HCEC 1CT (cell line): Measurements from ENCODE around the gene SHANK2.
A peak's percentile ranks its signal among the peaks of the same experiment; 100 is the strongest.

Experiments used
- DNase-seq: peaks from one replicate; pipeline ENCODE4 v3.0.0-alpha.2; 2017

The SHANK2 gene

GRCh38 chr11:71268706-71269321, 16.4 kb upstream of the SHANK2 start:
- no peak for DNase-seq

- DNase-seq, result no peak
Observed at GRCh38 chr11:71267807-71268421, 15.5 kb upstream of the SHANK2 start.

GRCh38 chr11:71266114-71266833, 13.9 kb upstream of the SHANK2 start:
- no peak for DNase-seq

- no peak for DNase-seq
Observed at GRCh38 chr11:71265559-71266092, 13.2 kb upstream of the SHANK2 start.

DNA sequence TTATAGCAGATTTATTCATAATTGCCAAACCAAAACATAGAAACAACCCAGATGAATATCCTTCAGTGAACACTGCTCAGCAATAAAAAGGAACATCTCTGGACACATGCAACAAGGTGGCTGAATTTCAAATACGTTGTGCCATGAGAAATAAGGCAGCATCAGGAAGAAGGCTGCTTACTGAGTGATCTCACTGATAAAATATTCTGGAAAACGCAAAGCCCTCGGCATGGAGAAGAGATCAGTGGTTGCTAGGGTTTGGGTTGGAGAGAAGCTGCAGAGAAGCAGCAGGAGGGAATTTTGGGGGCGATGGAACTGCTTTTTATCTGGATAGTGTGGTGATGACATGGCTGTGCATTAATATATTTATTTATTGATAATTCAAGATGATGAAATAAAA, 11.0 kb upstream of the SHANK2 start:
- DNase-seq, result peak; percentile 20

GRCh38 chr11:71255800-71256479, 3.6 kb upstream of the SHANK2 start:
- no peak for DNase-seq

DNA sequence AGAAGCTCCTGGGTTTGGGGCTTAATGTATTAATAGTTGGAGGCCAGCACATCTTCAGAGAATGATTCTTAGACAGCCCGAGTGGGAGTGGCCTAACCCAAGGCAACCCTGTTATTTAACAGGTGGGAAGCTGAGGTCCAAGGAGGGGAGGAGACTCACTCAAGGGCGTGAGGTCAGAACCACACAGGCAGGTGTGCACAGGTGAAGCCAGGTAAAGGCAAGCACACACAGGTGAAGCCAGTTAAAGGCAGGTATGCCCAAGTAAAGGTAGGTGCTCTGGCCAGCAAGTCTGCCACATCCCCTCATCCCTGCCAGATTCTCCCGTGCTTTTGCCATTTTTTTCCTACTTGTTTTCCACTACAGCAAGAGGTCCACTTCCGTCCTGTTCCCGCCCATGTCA, 2.9 kb upstream of the SHANK2 start:
- no peak for DNase-seq

DNA sequence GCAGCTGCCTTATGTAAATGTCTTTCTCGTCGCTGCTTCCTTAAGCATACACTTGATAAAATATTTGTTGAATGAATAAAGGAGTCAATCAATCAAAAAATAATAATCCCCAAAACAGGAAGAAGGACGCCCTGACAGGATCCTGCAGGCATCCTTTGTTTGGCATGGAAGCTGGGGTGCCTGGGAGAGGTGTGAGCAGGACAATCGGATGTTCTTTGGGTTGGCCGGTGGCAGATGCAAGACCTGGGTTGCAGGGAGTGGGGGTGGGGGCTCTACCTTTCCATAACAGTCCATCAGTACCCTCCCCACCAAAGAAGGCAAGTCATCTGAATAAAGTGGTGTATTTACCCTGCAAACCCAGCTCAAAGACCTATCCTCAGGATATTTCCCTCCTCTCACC, 1.4 kb upstream of the SHANK2 start:
- no peak for DNase-seq

DNA sequence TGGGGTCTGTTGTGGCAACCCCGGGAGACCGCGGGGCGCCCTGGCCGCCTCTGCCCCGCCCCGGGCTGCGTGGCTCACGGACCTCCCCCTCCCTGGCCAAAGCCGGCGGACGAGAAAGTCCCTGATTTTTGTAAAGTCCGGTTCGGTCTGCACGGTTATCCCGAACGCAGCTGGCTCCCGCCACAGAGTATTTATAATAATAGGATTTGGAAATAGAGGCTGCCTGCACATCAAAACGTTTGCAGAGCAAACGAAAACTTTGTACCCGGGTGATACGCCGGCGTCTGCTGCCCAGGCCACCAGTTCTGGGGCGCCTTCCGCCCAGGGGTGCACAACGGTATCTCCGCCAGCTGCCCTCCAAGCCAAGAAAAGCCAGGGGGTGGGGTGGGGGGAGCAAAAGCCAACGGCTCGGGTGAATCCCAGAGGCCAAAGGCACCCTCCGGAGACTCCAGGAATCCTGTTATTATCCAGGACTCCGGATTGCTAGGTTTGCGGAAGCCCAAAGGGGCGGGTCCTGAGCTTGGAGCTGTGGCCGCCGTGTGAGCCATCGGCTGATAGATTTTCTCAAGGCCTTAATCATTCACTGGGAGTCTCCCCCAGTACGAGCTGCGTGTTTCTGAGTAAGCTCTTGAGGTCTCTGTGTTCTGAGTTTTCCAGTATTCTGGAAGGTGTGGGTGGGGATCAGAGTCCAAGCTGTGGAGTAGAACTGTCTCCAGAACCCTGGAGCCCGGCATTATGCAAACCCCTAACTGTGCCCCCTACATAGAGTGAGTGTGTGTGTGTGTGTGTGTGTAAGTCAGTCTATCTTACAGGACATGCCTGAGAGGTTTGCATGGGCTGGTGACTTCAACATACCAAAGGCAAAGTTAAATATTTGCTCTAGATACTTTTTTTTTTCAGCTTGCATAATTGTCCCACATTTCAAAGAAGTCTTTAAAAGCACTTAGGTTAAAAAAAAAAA, 673 bp upstream of the SHANK2 start:
- peak; percentile 70 for DNase-seq

GRCh38 chr11:71251761-71252268, 562 bp downstream of the SHANK2 start:
- no peak for DNase-seq

DNA sequence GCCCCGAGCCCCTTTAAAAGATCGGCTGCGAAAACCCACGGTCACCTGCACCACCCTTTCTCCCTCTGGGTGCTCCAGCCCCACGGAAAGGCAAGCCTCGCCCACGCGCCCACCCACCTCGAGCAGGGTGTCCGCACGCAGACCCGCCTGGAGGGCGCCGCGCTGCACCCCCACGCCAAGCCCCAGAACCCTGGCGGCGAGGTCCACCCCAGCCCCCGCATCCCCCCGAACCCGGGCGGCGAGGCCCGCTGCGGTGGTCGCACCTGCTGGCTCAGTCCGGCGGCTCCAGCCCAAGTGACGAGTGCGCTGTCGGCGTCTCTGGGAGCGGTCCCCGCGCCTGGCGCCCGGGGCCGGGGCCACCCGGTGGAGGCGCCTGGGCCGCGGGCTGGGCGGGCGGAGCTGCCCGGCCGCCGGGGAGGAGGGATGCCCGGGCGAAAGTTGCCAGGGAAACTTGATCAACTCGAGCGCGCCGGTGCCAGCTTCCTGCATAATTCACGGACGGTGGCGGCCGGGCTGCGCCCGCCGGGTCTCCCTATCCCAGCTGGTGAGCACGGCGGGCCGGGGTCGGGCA, 1.1 kb downstream of the SHANK2 start:
- no peak for DNase-seq

GRCh38 chr11:71250523-71251150, 1.7 kb downstream of the SHANK2 start:
- DNase-seq, result no peak

DNA sequence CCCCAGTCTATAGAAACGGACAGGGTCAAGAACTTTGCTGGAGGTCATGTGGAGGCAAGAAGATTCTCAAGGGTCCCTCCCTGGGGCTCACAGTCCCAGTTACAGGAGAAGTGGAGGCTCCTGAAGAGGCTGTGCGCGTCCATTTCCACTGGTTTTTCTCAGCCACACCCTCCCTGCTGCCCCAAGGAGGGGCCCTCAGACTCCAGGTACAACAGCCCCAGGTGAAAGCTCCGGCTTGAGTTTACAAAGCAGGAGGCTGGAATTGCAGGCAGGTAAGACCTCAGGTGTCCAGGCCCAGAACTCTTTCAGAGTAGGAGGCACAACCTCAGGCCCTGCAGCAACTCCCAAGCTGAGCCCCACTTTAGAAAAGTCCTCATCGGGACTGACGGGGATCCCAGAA, 3.1 kb downstream of the SHANK2 start:
- DNase-seq, result no peak

GRCh38 chr11:71248656-71249055, 3.7 kb downstream of the SHANK2 start:
- no peak for DNase-seq

- no peak for DNase-seq
Observed at GRCh38 chr11:71248251-71248570, 4.2 kb downstream of the SHANK2 start.

DNA sequence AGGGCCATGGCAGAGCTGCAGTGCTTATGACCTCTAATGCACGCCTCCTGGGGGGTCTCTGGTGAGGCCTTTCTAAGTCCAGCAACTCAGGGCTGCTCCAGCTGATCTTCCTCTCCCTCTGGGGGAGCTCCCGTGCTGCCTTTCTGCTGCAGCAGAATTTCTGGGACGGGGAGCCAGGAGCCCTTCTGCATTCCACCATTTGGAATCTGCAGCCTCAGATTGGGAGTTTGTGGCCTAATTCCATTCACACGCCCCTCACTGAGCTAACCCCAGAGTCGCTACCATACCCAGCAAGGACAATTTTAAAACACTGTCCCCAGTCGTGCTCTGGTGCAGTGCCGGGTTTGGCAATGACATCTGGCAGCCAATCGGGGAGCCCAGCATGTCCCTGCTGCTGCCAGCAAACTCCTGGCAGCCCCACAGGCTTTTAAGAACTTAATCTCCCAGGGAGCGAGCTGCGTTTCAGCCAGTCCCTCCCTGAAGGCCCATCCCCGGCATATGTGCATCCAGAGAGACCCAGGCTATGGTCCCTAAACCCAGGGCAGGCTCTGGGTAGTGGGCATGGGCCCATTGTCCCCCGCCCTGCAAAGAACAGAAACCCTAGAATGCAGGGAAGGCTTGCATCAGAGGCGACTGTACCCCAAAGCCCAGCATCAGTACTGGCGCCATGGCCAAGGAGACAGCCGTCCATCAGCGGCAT, 4.7 kb downstream of the SHANK2 start:
- no peak for DNase-seq

DNA sequence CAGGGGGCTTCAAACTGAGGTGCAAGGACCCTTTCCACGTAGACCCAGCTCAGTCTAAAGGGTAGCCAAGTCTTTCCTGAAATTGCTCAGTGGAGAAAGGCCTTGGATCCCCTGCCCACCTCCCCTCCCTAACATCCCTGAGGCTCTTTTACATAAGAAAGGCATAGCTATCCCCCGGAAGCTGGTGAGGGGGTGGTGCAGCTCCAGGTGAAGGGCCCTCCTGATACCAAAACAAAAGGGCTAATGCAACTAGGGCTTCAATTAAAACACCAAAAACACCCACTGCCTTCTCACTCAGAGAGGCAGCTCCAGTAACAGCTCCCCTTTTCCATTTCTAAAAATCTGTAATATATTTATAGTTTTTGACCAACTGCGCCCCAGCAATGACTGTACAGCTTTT, 5.8 kb downstream of the SHANK2 start:
- DNase-seq, result no peak

DNA sequence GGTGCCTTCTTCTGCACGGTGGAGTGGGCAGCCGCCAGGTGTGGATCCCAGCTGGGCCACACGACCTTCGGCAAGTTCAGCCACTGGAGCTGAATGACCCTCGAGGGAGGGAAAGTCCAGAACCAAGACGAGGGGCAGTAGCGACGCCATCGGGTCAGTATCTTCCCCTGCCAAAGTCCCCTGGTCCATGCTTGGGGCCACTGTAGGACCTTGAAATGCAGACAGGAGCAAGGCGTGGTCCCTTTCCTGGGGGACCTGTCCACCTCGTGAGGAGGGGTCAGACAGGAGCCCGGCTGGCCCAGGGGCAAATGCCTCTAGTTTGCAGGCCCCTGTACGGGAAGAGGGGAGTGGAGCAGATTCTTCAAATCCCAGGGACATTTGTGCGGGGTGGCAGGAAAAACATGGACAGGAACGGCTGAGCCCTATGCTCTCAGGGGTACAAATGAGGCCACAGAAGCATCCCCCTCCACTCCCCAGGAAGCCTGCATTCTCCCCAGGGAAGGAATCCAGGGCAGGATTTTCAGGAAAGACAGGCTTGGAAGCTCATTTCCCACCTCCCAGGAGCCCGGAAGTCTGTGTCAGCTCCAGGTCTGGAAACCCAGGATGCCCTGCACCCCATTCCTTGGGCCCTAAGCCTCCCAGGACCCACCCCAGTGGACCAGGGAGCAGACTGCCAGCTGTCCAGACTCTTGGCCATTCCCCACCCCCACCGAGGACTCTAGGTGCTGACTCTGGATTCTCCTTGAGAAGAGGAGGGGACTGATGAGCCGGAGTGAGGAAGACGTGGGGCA, 6.6 kb downstream of the SHANK2 start:
- DNase-seq, result no peak

DNA sequence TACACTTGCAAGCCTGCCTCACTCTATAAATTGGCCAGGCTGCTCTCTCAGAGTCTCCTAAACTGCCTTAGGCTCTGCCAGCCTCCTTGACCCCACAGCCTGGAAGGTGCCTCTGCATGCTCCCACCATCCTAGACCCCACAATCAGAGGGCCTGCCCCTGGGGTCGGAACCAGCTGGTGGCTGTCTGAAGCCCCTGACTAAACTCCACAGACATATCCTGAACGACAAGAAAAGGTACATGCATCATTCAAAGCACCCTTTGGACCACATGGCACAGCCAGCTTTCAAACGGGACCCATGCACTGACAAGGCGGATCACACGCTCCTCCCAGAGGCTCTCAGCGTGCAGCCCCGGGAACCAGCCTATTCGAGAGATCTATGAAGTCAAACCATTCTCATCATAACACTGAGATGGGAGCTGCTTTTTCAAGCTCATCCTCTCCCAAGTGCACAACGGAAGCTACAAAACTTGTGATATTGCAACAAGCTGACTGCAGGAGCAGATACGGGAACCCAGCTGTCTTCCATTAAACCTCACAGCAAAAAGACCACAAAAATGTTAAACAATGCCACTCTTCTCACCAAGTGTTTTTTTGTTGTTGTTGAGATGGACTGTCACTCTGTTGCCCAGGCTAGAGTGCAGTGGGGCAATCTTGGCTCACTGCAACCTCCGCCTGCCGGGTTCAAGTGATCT, 8.1 kb downstream of the SHANK2 start:
- DNase-seq, result no peak
